Cortex of kidney (tissue), 1 donor: ENCODE results near the gene WDR86.

Experiments
- DNase-seq: peaks from one replicate; lab custom pipeline; 2025; lab: John Stamatoyannopoulos, UW

Gene WDR86

DNA sequence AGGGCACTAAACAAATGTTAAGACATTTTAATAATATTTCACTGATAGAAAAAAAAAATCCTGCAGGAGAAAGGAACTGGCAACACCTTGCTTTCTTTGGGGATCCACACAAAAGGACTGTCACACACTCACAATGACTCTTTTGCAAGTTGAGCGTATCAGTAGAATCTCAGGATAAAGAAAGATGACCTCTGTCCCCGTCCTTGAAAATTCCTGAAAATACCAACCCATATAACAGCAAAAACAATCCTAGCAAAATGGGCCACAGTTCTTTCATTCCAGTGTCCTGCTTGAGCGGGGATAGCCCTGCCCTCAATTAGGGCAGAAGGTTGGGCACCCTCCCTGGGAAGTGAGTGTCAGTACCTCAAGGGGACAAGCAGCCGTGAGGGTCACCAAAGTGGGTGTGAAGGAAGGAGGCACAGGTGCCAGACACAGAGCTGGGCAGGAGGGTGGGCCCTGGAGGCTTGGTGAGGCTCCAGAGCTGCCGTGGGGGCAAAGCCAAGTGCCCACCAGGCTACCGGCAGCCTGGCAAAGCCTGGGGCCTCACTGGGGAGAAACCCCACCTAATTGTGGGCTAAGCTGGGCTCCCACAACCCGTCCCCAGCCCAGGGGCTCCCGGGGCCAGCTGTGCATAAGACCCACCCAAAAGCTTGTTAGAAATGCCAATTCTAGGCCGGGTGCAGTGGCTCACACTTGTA lies 2.8 kb downstream of the WDR86 start:
- no peak for DNase-seq

DNA sequence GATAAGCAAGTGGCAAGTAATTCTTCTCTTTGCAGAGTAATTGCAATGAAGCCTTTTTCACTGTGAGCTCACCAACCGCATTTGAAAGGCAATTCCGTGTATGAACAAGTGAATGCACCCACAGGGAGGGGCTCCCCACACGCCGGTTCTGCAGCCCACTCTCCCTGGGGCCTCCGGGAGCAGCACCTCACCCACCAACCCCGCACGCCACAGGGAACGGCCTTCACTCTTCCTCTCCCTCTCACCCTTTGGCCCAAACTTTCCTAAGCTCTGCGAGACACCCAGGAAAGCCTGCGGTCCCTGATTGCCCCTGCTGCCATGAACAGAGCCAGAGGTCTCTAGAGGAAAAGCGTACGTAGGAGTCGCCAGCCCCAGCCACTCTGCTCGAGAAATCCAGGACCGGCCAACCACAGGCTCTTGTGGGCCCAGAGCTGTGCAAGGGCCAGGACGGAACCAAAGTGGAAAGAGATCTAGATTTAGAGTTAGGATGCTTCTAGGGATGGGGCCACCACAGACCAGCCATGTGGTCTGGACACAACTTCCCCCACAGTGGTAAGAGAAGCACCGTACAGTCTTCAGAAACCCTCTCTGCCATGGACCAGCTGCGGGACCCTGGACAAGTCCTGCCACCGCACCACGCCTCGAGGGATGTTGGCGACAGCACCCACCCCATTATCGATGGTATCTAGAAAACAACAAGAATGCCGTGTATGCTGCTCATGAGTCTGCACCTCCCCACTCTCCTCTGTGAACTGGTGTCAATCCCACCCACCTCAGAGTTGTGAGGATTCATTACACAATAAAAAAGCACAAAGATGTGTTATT lies 3.6 kb downstream of the WDR86 start:
- no peak for DNase-seq

DNA sequence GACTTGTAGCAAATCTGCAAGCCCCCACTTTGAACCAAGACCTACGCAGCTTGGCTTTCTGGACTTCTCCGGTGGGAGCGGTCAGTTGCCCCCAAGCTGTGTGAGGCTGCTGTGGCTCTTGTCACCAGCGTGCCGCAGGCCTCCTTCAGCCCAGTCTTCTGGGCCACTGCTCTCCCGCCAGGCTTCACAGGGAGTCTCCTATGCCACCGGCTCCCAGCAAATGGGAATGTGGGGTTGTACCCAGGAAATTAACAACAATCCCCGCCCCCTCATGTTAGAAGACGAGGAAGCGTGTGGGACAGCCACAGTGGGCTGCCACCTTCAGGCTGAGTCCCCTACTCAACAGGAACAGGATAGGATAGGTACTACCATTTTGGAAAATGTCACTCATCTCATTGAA lies 4.2 kb downstream of the WDR86 start:
- no peak for DNase-seq

DNA sequence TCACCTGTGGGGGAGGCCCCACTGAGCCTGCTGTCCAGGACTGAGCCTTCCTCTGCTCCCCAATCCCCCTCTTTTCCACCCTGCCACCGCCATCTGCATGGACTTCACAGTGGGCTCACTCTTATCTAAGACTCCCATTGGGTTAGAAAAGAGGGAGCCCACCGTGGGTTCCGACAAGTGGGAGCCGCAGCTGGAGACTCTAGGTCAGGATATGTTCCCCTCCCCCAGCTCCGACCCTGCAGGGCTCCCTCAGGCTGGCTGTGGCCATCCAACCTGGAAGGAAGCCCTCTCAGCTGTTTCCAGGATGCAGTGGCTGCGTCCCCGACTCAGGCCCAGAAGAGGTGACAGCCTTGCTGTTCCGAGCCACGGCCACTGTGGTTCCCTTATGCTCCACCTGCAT lies 4.8 kb downstream of the WDR86 start:
- DNase-seq = no peak

DNA sequence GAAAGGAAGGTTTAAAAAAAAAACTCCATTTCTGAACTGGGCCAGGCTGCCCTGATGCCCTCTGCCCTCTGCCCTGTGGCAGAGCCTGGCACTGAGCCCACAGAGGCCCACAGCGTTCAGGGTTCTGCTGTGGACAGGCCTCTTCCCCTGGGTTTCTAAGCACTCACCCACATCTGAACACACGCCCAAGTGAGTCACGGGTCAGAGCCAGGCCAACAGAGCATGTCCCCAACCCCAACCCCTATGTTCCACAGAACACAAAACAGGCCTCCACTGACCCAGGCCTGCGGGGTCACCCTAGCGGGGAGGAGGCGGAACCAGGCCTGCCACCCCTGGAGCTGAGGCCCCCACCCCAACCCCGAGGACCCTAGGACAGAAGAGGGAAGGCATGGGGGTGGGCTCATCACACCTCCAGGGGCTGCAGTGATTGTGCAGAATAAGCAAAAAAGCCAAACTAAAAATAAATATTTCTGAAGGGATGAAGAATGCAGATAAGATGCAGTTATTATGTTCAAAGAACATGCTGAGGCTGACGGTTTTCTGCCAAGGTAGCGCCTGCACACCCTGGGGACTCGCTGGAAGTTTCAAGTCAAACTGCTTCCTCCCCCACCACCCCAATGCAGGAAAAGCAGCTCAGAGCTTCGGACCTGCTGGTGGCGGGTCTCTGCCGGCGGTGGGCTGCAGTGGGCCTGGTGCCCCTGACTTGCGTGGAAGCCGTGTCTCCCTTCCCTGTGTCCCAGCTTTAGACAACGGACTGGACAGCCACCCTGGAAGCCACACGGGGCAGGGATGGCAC lies 5.4 kb downstream of the WDR86 start:
- DNase-seq = no peak

DNA sequence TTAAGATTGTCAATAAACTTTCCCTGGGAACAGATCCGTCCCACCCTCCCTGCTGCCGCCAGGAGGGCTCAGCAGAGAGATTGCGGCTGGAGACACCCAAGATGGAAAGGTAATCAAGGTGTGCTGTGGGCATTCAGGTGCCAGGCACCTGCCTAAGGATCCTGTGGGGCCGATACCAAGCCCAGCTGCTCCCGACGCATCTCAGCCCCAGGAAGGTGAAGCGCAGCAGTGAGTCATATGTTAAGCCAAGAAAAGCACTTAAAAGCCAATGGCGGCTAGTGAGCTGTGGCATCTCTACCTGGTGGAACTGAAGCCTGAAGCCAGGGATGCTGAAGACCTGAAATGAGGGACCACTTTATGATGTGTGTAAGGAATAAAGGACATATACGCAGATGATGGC lies 6.1 kb downstream of the WDR86 start:
- no peak for DNase-seq

DNA sequence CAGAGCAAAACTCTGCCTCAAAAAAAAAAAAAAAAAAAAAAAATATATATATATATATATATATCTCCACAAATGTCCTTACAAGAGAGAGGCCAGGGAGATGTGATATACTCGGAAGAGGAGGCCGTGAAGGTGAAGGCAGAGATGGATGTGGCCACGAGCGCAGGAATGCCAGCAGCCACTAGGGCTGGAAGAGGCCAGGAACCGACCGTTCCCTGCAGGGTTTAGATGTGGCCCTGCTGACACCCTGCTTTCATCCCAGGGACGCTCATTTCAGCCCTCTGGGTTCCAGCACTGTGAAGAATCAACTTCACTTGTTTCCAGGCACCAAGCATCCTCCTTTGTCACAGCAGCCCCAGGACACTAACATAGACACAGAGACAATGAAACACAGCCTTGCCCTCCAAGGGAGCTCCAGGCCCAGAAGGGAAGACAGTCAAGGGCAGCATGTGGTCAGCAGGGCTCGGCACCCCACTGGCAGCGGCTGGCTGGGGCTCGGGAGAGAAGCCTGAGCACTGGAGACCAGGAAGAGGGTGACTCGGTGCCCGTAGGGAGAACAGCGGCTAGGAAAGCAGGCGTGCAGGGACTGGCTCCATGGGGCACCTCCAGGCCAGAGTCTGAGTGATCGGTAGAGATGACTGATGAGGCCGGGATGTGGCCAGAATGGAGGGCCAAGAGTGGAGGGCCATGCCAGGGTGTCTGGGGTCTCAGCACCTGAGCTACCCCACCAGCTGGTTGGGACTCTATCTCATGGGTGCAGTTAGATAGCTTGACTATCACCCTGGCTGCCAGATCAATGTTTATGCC lies 7.6 kb downstream of the WDR86 start:
- no peak for DNase-seq

DNA sequence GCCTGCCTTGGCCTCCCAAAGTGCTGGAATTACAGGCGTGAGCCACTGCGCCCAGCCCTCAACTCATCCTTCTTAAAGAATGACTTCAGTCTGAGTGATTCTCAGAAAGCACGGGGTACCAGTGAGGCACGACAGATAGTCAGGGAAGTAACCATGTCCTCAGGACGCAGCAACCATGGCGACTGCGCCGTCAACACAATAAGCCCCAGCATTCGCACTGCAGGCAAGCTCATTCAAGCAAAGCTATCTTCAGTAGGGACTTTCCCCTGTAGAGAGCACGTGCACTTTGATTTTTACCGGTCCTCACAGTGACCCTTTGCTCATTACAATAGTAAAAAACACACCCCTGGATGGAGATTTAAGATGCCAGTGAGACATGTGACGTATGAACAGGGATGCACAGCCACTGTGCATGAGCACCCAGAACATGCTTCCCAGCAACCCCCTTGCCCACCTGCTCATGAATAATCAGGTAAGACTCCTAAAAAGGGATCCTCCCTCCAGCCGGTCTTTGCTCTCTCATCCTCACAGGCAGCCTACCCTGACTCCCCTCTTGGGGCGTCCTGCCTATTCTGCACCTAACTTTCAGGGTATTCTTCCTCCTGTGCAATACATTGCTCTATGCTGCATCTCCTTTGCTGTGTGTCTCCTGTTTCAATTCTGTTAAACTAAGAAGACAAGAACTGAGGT lies 9.1 kb downstream of the WDR86 start:
- no peak for DNase-seq

DNA sequence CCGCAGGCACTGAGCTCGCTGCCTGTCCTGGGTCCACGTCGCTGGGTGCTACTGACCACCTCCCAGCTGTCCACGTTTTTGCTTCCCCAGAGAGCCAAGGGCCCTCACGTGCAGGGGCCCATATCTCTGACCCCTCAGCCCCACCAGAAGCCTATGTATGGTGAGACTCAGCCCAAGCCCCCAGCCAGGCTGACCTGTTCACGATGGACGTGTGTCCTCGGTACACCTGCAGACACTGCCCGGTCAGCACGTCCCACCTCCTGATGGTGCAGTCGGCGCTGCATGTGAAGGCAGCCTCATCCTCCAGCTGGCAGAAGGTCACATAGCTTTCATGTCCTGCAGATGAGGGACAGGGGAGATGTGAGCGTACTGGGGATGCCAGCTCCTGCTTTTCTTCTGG lies 9.9 kb downstream of the WDR86 start:
- DNase-seq = no peak

DNA sequence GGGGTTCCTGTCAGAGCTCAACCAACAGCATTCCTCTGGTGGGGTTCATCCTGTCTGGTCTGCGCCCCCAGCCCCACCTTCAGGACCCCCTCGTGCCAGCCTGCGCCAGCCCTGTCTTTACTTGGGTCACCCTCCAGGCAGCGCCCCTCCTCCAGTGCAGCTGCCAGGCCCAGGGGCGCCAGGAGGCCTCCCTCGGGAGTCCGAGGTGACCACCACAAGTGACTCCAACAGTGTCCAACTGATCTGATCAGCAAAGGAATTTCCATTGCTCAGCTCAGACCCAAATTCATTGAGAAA lies 10.6 kb downstream of the WDR86 start:
- DNase-seq = no peak

DNA sequence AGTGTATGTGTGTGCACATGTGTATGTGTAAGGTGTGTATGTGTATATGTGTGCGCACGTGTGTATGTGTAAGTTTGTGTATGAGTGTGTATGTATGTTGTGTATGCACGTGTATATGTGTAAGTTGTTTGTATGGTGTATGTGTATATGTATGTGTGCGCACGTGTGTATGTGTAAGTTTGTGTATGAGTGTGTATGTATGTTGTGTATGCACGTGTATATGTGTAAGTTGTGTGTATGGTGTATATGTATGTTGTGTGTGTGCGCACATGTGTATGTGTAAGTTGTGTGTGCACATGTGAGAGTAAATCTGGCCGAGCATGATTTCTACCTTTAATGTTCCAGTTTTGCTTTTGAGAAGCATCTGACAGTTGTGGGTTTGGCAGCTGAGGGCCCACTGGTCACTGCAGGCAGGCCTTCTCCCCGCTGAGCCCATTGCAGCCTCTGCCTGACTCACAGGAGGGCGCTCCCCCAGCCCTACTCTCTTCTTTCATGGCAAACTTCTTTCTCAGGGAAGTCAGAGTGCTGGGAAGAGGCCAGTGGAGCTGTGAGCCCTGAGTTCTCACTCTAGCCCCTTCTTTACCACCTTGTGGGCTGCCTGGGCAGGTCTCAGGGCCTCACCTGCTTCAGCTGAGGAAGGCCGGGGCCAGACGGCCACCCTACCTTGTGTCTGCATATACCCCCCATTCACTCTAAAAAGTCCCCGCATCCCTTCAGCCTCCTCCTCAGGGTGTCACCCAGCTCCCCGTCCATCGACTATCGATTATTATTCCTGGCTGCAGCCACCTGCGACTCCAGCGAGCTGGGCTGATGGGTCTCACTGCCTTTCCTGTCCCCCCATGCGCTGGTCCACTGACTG lies 11.2 kb downstream of the WDR86 start:
- DNase-seq = no peak

DNA sequence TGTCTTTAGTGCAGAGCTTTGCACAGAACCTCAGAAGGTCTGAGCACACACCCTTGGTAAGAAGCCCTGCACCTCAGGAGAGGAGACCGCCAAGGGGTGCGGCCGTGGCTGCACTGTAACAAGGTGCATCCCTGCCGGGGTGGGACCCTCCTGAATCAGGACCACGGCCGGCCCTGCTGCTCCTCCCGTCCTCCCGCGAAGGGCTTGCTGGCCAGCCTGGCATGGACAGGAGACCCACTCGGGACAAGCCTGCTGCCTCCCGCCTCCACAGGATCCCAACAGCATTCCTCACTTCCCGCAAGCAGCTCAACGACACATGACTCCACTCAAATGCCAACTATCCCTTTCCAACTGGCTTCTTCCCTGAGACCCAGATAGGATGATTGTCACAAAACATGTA lies 12.8 kb downstream of the WDR86 start:
- no peak for DNase-seq

DNA sequence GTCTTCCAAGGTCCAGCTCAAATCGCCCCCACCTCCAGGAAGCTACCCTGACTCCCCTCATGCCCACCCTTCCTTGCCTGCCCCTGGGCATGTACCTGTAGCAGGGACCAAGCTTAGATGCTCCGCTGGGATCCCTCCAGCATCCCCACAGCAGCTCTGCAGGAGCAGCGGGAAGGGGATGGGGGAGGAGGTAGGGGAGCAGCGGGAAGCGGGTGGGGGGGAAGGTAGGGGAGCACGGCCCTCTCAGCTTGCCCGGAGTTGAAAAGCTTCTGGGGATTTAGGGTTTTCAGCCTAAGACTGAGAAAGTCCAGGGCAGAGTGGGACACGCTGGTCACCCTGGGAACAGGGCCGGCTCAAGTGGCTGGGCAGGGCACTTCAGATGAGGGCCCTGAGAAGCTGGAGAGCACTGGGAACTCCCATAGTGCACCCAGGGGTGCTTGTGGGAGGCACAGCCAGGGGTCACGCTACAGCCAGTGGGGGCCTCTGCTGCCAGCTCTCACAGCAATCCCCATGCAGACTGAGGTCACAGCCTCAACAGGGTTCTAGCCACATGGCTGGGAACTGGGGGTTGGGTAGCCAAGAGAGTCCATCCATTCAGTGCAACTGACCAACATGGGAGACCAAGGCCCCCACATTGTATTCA lies 13.4 kb downstream of the WDR86 start:
- DNase-seq = no peak

DNA sequence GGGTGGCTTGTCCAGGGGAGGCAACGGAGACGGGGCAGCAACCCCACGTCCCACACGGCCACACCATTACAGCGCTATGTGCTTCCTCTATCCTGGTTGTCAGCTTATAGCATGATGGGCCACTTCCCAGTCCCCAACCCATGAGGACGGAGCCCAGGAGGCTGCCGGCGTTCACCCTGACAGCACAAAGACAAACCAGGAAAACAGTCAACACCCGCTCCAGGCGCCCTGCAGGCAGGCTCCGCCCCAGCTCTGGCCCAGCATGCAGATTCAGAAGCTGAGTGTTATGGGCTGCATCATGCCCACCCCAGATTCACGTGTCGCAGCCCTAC lies 14.8 kb downstream of the WDR86 start:
- no peak for DNase-seq

DNA sequence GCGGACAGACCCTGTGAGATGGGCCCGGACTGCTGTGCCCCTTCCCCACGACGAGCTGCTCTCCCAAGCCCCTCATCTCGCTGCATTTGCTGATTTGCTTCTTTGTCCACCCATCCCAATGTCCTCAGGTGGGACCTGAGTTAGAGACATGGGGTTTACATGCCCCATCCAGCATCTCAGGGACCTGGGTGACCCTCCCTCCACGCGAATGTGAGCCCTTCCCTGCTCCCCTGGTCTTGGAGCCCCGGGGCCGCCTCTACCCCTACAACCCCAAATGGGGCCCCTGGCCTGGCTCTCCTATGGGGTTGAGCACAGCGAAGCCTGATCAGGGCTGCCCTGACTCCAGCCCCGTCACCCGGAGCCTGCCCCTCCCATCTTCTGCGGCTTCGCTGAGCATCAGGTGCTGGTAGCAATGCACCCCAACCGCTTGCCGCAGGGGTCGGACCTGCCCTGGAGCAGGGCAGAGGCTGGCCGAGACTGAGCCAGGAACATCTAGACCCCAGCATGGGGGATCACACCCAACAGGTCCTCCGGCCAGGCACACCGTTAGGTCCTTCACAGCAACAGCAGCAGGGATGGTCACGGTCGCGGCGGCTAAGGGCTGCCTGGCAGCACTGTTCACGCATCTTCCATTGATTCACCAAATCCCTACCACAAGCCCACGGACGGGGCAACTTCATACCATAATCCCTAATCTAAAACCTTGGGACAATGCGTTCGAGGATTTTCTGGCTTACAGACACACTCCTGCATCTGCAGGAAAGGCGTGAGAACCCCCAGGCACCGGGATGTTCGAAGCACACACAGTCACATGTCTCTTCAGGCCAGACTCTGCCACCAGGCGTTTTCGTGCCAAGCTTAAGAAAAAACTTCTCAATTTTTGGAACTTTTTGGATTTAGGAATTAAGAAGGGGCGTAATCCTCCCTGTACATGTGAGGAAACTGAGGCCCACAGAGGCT lies 15.5 kb downstream of the WDR86 start:
- no peak for DNase-seq

DNA sequence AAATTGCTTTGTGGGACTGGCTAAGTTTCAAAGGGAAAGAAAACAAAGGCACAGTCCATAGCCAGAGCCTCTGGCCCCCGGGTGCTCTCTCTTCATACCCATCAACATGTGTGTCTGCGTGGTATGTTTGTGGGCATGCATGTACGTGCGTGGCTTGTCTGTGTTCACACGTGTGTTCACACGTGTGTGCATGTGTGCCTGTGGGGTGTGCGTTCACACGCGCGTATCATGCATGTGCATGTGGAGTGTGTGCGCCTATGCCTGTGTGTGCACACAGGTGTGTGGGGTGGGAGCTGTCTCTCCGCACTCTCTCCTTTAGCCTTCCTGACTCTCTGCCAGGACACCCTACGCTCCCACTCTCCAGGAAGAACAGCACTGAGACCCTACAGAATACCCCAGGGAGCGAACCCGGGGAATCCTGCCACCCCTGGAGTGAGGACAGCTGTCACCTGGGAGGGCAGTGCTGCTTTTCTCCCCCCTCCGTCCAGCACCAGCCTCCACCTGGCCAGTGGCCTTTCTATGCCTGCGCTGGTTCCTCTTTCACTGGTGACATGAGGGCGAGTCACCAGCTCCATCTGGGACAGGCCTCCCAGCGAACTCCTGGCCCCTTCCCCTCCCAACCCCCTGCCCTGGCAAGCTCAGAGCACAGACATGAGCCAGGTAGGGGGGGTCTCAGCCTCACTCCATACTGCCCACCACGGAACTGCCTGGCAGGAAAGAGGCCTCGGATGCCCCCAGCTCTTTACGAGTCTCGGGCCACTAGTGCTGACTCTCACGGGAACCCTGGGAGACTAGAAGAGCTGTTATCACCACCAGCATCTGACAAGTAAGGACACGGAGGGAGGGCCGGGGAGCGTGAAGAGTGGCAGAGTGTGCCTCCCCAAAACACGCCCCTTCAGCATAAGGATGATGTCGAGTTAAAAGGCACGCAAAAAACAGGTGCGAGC lies 16.5 kb downstream of the WDR86 start:
- DNase-seq = no peak

DNA sequence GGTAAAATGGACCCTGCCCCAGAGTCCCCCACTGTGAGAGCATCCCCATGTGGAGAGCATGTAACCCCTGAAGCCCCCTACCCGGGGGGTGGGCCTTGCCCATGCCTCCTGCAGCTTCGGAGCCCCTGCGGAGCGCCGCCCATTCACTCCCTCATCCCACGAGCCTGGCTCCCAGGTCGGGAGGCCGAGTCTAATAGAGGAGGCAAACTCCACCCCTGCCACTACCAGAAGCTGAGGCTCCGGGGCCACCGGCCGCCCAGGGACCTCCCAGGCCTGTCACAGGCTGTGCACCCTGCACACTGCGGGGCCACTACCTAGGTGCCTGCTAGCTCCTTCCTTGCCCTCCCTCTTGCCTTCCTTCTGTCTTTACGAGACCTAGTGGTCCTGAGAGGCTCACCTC lies 17.4 kb downstream of the WDR86 start:
- DNase-seq = no peak

DNA sequence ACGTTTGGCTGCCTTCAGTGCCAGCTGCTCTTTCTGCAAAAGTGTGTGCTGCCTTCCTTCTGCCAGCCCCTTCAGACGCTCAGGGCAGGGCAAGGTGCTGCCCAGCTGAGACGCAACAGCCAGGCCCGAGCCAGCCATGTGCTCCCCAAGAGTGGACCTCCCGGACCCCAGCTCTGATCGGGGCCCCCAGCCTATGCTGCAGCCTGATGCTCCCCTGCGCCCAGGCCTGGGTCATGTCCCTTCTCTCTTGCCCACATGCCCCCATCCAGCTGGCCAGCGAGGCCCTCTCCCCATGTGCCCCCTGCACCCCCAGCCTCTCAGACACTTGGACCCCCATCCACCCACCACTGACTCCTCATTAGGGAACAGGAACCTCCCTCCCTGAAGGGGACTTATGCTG lies 17.8 kb downstream of the WDR86 start:
- no peak for DNase-seq
